Heart left ventricle (tissue), 13 donors: ENCODE data around the gene NCS1.

Experiments
- POLR2A ChIP-seq, 2 donors: fragments of 450-650 bp; IDR thresholded peaks; one replicate each; pipeline ENCODE4 v1.6.1; 2017; ENCODE audit warnings: antibody characterized with exemption in 2 of 2, mild to moderate bottlenecking in 2 of 2, moderate library complexity in 2 of 2
- TF ChIP-seq, protein P1 (sequence below), 12 donors: fragments of 200-600 bp; sonication (generic) in 4 of 12; IDR thresholded peaks; one replicate each; pipeline versions ENCODE4 v1.5.0 to v1.8.0; 2018 to 2022; ENCODE audit warnings: antibody characterized with exemption in 12 of 12, mild to moderate bottlenecking in 5 of 12
- donor health status: ischemic (EF 13 %, LVEDD 7.1; RV severe dilation, severe dysfunction).
- donor health status: DM: no; HTN: yes; CAD: no.
- donor health status: DM: no; HTN: no; CAD: no.
- donor health status: ischemic (EF 25% LVEDD 6.9; RV normal size, moderate dysfunction).
- donor health status: ischemic (EF 25% LVEDD 5.7; RV mildly dilated, moderate dysfunction).
- donor health status: ischemic (EF 35%, LVEDD 5.7; RV mildly dilated, moderate dysfunction).
- donor health status: nonischemic (EF 11% LVEDD 7.7; RV severe dilation, severe dysfunction).
- donor health status: DM: yes; HTN: yes; CAD: no.
- donor health status: PGD.
- donor health status: ischemic (EF 29% LVEDD 5.4; RV normal size, mild dysfunction).
- donor health status: nonischemic (EF 23%, LVEDD 6.1; RV moderate dilation, normal function).

- TF ChIP-seq POLR2A (IDR thresholded peaks at IDR 0.05): no peak
- TF ChIP-seq, protein P1, sequence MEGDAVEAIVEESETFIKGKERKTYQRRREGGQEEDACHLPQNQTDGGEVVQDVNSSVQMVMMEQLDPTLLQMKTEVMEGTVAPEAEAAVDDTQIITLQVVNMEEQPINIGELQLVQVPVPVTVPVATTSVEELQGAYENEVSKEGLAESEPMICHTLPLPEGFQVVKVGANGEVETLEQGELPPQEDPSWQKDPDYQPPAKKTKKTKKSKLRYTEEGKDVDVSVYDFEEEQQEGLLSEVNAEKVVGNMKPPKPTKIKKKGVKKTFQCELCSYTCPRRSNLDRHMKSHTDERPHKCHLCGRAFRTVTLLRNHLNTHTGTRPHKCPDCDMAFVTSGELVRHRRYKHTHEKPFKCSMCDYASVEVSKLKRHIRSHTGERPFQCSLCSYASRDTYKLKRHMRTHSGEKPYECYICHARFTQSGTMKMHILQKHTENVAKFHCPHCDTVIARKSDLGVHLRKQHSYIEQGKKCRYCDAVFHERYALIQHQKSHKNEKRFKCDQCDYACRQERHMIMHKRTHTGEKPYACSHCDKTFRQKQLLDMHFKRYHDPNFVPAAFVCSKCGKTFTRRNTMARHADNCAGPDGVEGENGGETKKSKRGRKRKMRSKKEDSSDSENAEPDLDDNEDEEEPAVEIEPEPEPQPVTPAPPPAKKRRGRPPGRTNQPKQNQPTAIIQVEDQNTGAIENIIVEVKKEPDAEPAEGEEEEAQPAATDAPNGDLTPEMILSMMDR (IDR thresholded peaks at IDR 0.05): no peak
These were observed 83.5 kb downstream of the NCS1 start for GRCh38 chr9:130255631-130256134.
